Measurements from ENCODE around the gene ZNF236.
"Not testable (repeated sequence)": the region's sequence is repeated elsewhere in the genome, so short reads cannot be mapped to it uniquely, and the experiment has no call there.

Gene ZNF236

GRCh38 chr18:77012120-77012519 is 189.8 kb downstream of the ZNF236 start:
- in situ Hi-C loops (cut with MboI; ENCODE audit: low pct_unique_long_range_greater_than_20kb, low sequenced_read_pairs), result no loop called here
- DNase-seq, result no peak

- in situ Hi-C loops (cut with MboI; ENCODE audit: low pct_unique_long_range_greater_than_20kb, low sequenced_read_pairs), result no loop called here
- no peak for DNase-seq
These were observed 190.6 kb downstream of the ZNF236 start for GRCh38 chr18:77012806-77013541.

- no peak for DNase-seq
- in situ Hi-C loops (cut with MboI; ENCODE audit: low pct_unique_long_range_greater_than_20kb, low sequenced_read_pairs), result no loop called here
These were observed 191.6 kb downstream of the ZNF236 start for GRCh38 chr18:77013811-77014521.

GRCh38 chr18:77014538-77014937 is 192.2 kb downstream of the ZNF236 start:
- in situ Hi-C loops (cut with MboI; ENCODE audit: low pct_unique_long_range_greater_than_20kb, low sequenced_read_pairs), result no loop called here
- DNase-seq, result no peak

- in situ Hi-C loops (cut with MboI; ENCODE audit: low pct_unique_long_range_greater_than_20kb, low sequenced_read_pairs), result no loop called here
- DNase-seq, result no peak
These were observed 192.8 kb downstream of the ZNF236 start for GRCh38 chr18:77015169-77015568.

- in situ Hi-C loops (cut with MboI; ENCODE audit: low pct_unique_long_range_greater_than_20kb, low sequenced_read_pairs), result no loop called here
- DNase-seq, result no peak
These were observed 193.7 kb downstream of the ZNF236 start for GRCh38 chr18:77015771-77016710.

GRCh38 chr18:77016936-77017335 is 194.6 kb downstream of the ZNF236 start:
- DNase-seq, result no peak
- in situ Hi-C loops (cut with MboI; ENCODE audit: low pct_unique_long_range_greater_than_20kb, low sequenced_read_pairs), result no loop called here

GRCh38 chr18:77017355-77017754 is 195.0 kb downstream of the ZNF236 start:
- in situ Hi-C loops (cut with MboI; ENCODE audit: low pct_unique_long_range_greater_than_20kb, low sequenced_read_pairs), result no loop called here

GRCh38 chr18:77018650-77019049 is 196.3 kb downstream of the ZNF236 start:
- in situ Hi-C loops (cut with MboI; ENCODE audit: low pct_unique_long_range_greater_than_20kb, low sequenced_read_pairs); DNase-seq: not testable (repeated sequence)

More at GRCh38 chr18:77017355-77017754, 195.0 kb downstream of the ZNF236 start:
- DNase-seq, result no peak

- no peak for DNase-seq
- in situ Hi-C loops (cut with MboI; ENCODE audit: low pct_unique_long_range_greater_than_20kb, low sequenced_read_pairs), result no loop called here
These were observed 197.3 kb downstream of the ZNF236 start for GRCh38 chr18:77019641-77020040.

All from KBM-7 (cell line).